ENCODE data around the gene CGB2. TPM values are rescaled to one million over a fixed set of nuclear protein-coding genes. Genes with fewer than 3 reads are reported as not detected.
A peak's percentile ranks its signal among the peaks of the same experiment; 100 is the strongest.

CGB2 gene
- total and polyA plus RNA-seq, 2 donors from 2014 or later: not detected

GRCh38 chr19:48991873-48992580 lies 39.7 kb upstream of the CGB2 start:
- H3K36me3 ChIP-seq (ENCODE audit: control insufficient read depth in 2 of 3, insufficient read depth in 3 of 3, low read length in 3 of 3): peaks cover 0 to 6% (median 2%) of the 10 kb centered on the region in 3 donors
- H3K27ac ChIP-seq (ENCODE audit: low read depth in 2 of 2, low read length in 2 of 2): peak overlapping the region; percentile 87 to 95
- H3K27me3 ChIP-seq (ENCODE audit: control insufficient read depth, insufficient read depth, low read length): no peaks in the 10 kb centered on the region
- peaks cover 0 to 27% (median 11%) of the 10 kb centered on the region in 3 donors for H3K4me1 ChIP-seq (ENCODE audit: control insufficient read depth in 2 of 3, insufficient read depth in 2 of 3, low read depth in 1 of 3, low read length in 3 of 3)
- DNase-seq (peak in 4 of 5 donors; percentile 52 to 86 (median 70)), FAIRE-seq (no peak)
- H3K9me3 ChIP-seq (ENCODE audit: control insufficient read depth in 2 of 3, insufficient read depth in 1 of 3, low read length in 3 of 3): no peaks in the 10 kb centered on the region
- TF ChIP-seq CTCF (IDR thresholded peaks at IDR 0.05; ENCODE audit: borderline replicate concordance, extremely low read depth, insufficient read depth): no peak
- peak overlapping the region; percentile 65 to 99 (median 81) for H3K9ac ChIP-seq (ENCODE audit: low read length in 3 of 3)
- peak overlapping the region; percentile 72 to 97 (median 78) for H3K4me3 ChIP-seq (ENCODE audit: low read length in 3 of 3)
- intact Hi-C loops (cut with DNase I): no loop called here

DNA sequence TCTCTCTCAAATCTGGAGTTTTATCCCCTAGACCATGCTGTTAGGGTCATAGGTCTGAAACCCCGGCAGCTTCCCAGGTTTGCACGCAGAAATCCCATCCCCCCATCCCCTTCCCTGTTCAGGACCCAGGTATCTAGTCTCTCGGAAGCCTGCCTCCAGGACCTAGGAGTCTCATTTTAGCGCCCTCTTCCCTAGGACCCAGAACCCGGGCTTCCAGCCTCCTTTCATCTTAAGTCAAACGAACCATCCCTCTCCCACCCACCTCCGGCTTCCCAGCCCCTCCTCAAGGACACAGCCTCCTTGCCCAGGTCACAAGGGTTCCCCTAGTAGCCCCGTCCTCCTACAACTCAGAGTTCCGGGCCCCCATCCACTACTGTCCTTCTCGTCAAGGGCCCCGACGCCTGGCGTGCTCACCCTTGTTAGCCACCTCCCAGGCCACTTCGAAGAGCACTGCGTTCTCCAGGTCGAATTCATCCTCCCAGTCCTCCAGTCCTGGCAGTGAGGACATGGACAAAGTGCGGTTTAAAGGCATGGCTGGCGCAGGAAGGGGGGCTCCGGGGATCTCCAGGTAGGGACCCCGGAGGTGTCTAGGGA lies 39.0 kb upstream of the CGB2 start:
- H3K27ac ChIP-seq (ENCODE audit: low read depth in 2 of 2, low read length in 2 of 2): peak overlapping the region; percentile 87 to 95

DNA sequence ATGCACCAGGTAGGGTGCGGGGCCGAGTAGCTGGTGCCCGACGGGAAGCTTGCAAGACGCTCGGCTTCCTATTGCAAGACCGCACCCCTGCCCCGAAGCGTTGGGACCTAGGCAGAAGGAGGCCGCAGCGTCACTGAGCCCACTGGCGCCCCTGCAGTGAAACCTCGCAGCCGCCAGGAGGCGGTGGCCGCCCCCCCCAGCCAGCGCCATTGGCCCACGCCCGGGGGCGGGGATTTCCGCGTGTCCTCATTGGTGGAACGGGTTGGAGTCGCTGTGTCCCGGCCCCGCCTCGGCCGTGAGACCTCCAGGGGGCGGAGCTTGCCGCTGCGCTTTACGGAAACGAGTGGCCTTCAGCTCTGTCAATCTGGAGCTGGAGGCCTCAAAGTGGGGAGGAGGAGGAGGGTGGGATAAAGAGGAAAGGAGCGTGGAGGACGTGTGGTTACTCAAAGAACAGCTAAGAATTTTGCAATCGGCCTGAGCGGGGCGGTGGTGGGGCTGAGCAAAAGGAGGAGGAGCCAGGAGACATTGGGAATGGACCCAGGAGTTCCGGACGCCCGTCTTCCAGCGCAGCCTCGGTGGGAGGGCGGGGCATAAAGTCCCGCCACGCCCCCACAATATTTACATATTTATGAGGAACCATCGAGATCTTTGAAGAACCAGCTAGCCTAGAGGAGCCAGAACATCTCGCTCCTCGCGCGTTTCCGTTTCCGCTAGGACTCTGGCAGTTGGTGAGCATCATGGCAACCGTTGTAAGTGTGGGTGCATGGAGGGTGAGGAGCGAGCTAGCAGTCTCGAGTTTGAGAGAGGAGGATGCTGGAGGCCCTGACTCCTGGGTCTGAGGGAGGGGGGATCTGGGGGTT lies 38.3 kb upstream of the CGB2 start, which contains the start of the genes GYS1 and RUVBL2:
TSS of gene GYS1 (minus strand) at position 135 of the 860 bp plus-strand sequence. CDS start 197 bp downstream, outside the sequence.
TSS of gene RUVBL2 (plus strand) at position 713 of the 860 bp plus-strand sequence. CDS start at position 738, 25 bp downstream.
- TF ChIP-seq CTCF (IDR thresholded peaks at IDR 0.05; ENCODE audit: borderline replicate concordance, extremely low read depth, insufficient read depth): peak; percentile 86
- Histone ChIP-seq H3K27ac (ENCODE audit: low read depth in 2 of 2, low read length in 2 of 2) (peak within 1 kb of the TSS; percentile 96 to 99), H3K9me3 (ENCODE audit: control insufficient read depth in 2 of 3, insufficient read depth in 1 of 3, low read length in 3 of 3) (no peaks in the 10 kb centered on the region), H3K27me3 (ENCODE audit: control insufficient read depth, insufficient read depth, low read length) (no peaks in the 10 kb centered on the region), H3K9ac (ENCODE audit: low read length in 3 of 3) (peak within 1 kb of the TSS; percentile 65 to 99 (median 87)), H3K4me3 (ENCODE audit: low read length in 3 of 3) (peak within 1 kb of the TSS; percentile 78 to 97 (median 88)), H3K36me3 (ENCODE audit: control insufficient read depth in 2 of 3, insufficient read depth in 3 of 3, low read length in 3 of 3) (peaks cover 0 to under 1% (median 0%) of the 10 kb centered on the region in 3 donors), H3K4me1 (ENCODE audit: control insufficient read depth in 2 of 3, insufficient read depth in 2 of 3, low read depth in 1 of 3, low read length in 3 of 3) (peaks cover 0 to 27% (median 11%) of the 10 kb centered on the region in 3 donors)
- DNase-seq (peak; percentile 100), FAIRE-seq (peak; percentile 96)
- intact Hi-C loops (cut with DNase I): no loop called here

More for the DNA sequence above, 39.0 kb upstream of the CGB2 start:
- intact Hi-C loops (cut with DNase I): no loop called here
- Histone ChIP-seq H3K9ac (ENCODE audit: low read length in 3 of 3) (peak overlapping the region; percentile 65 to 99 (median 81)), H3K27me3 (ENCODE audit: control insufficient read depth, insufficient read depth, low read length) (no peaks in the 10 kb centered on the region), H3K9me3 (ENCODE audit: control insufficient read depth in 2 of 3, insufficient read depth in 1 of 3, low read length in 3 of 3) (no peaks in the 10 kb centered on the region), H3K36me3 (ENCODE audit: control insufficient read depth in 2 of 3, insufficient read depth in 3 of 3, low read length in 3 of 3) (peaks cover 0 to 4% (median 2%) of the 10 kb centered on the region in 3 donors), H3K4me1 (ENCODE audit: control insufficient read depth in 2 of 3, insufficient read depth in 2 of 3, low read depth in 1 of 3, low read length in 3 of 3) (peaks cover 0 to 27% (median 11%) of the 10 kb centered on the region in 3 donors), H3K4me3 (ENCODE audit: low read length in 3 of 3) (peak overlapping the region; percentile 72 to 97 (median 78))
- DNase-seq: no peak
- no peak for FAIRE-seq
- no peak for TF ChIP-seq CTCF (IDR thresholded peaks at IDR 0.05; ENCODE audit: borderline replicate concordance, extremely low read depth, insufficient read depth)

Data from kidney (tissue), 14 donors.